Sigmoid colon (tissue), 4 donors: Measurements from ENCODE around the gene GPR32.

Source experiments
- CTCF ChIP-seq, 4 experiments: fragments of 450-650 bp in 3 of 4; fragments of 200-600 bp in 1 of 4; IDR thresholded peaks; one replicate each; pipeline ENCODE4 v1.5.1; 2016 to 2019; ENCODE audit warnings: antibody characterized with exemption in 4 of 4, mild to moderate bottlenecking in 3 of 4, moderate library complexity in 2 of 4
- EP300 ChIP-seq, 4 donors: sonication (generic); formaldehyde crosslinking; IDR thresholded peaks; one replicate each; pipeline ENCODE4 v1.6.1; 2017; ENCODE audit warnings: antibody characterized with exemption in 4 of 4
- POLR2A ChIP-seq, 2 donors: fragments of 450-650 bp; IDR thresholded peaks; one replicate each; pipeline ENCODE4 v1.6.1; 2016; ENCODE audit warnings: antibody characterized with exemption in 2 of 2, mild to moderate bottlenecking in 2 of 2, moderate library complexity in 2 of 2
- POLR2AphosphoS5 ChIP-seq, 4 donors: sonication (generic); formaldehyde crosslinking; IDR thresholded peaks; one replicate each; pipeline ENCODE4 v1.6.1; 2017; ENCODE audit warnings: antibody characterized with exemption in 4 of 4

DNA sequence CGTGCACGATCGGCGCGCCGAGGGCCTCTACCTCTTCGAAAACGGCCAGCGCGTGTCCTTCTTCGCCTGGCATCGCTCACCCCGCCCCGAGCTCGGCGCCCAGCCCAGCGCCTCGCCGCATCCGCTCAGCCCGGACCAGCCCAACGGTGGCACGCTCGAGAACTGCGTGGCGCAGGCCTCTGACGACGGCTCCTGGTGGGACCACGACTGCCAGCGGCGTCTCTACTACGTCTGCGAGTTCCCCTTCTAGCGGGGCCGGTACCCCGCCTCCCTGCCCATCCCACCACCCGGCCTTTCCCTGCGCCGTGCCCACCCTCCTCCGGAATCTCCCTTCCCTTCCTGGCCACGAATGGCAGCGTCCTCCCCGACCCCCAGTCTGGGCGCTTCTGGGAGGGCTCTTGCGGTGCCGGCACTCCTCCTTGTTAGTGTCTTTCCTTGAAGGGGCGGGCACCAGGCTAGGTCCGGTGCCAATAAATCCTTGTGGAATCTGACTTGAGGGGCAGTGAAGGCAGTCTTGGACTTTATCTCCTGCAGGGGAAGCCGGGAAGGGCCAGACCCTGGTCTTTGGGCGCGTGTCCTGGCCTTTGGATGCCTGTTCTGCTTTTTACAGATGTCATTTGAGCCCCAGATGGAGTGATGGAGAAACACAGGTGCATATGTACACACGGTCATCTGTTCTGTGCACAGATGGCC lies 44.9 kb upstream of the GPR32 start:
- TF ChIP-seq CTCF (IDR thresholded peaks at IDR 0.05): no peak
- no peak for TF ChIP-seq POLR2A (IDR thresholded peaks at IDR 0.05)
- no peak for TF ChIP-seq EP300 (IDR thresholded peaks at IDR 0.05)
- TF ChIP-seq POLR2AphosphoS5 (IDR thresholded peaks at IDR 0.05): no peak
